Aorta (tissue), 5 donors: ENCODE measurements around the gene ZNF362. TPM values are rescaled to one million over a fixed set of nuclear protein-coding genes. Genes with fewer than 3 reads are reported as not detected.

ENCODE experiments used
- ATAC-seq: fragments of 200-7000 bp; cut with Tn5 transposase; one replicate; pipeline ENCODE4 v1.9.1; 2022; ENCODE audit warnings: moderate library complexity; ENCODE audit not compliant: low FRiP score
- DNase-seq, 2 donors: peaks; one replicate each; pipeline ENCODE4 v3.0.0-alpha.2; 2020
- H3K27ac ChIP-seq, 2 donors: one replicate each; pipeline ENCODE4 v1.5.1; 2013; ENCODE audit warnings: low read length in 2 of 2, mild to moderate bottlenecking in 2 of 2, moderate library complexity in 2 of 2, control low read depth in 1 of 2, inconsistent platforms in 1 of 2, low read depth in 1 of 2
- H3K27me3 ChIP-seq, 2 donors: one replicate each; pipeline ENCODE4 v1.6.1; 2013; ENCODE audit warnings: control low read depth in 1 of 2, low read length in 1 of 2, mild to moderate bottlenecking in 1 of 2, moderate library complexity in 1 of 2; ENCODE audit not compliant: insufficient read depth in 2 of 2, control insufficient read depth in 1 of 2
- H3K36me3 ChIP-seq, 2 donors: one replicate each; pipeline ENCODE4 v1.6.1; 2013; ENCODE audit warnings: control low read depth in 1 of 2, low read length in 1 of 2, mild to moderate bottlenecking in 1 of 2; ENCODE audit not compliant: insufficient read depth in 2 of 2, control insufficient read depth in 1 of 2
- H3K4me1 ChIP-seq, 2 donors: one replicate each; pipeline ENCODE4 v1.6.1; 2013; ENCODE audit warnings: low read length in 2 of 2, control low read depth in 1 of 2, mild to moderate bottlenecking in 1 of 2, moderate library complexity in 1 of 2; ENCODE audit not compliant: insufficient read depth in 2 of 2, control insufficient read depth in 1 of 2
- H3K4me3 ChIP-seq, 2 donors: one replicate each; pipeline ENCODE4 v1.5.1; 2013; ENCODE audit warnings: low read length in 2 of 2, control low read depth in 1 of 2, mild to moderate bottlenecking in 1 of 2
- H3K9me3 ChIP-seq: one replicate; pipeline ENCODE4 v1.6.1; 2013; ENCODE audit warnings: mild to moderate bottlenecking, low read length; ENCODE audit not compliant: control insufficient read depth
- WGBS, 2 donors: extraction: QIAGEN DNeasy Blood & Tissue Kit; methylation state at CpG; one replicate each; pipeline ENCODE4 v1.1.7; 2013; 5-methylcytosine and 5-hydroxymethylcytosine counted together
- intact Hi-C, 2 donors: fragments of 100-400 bp; cut with DNase I; formaldehyde crosslinking; loops; one replicate each; pipeline versions ENCODE4 v1.14.2 to v1.15.0; 2022
- polyA plus RNA-seq, 2 donors: library from polyadenylated mRNA; stranded (reverse); fragments of 200-250 nt; gene quantifications; one replicate each; pipeline ENCODE4 v1.2.3, GENCODE V29; 2013
- total RNA-seq, 2 donors: library from RNA; stranded (reverse); fragmentation: NEBNext Ultra II Directional; extraction: Animal tissue kit (Norgen Biotek cat#: 25700); gene quantifications; one replicate each; pipeline ENCODE4 v1.2.1, GENCODE V29; 2021
- donor health status: healthy with polysubstance abuse.
- donor health status: Bipolar disorder and iron deficiency.
- donor health status: DM: no; HTN: no; CAD: no.
- donor health status: DM: no; HTN: no; CAD: no.
- donor health status: DM: yes; HTN: yes; CAD: no.

The ZNF362 gene
- total and polyA plus RNA-seq, 4 donors, result 12.4 to 44.0 (median 31.1) TPM

GRCh38 chr1:33299461-33300155 is 43.3 kb downstream of the ZNF362 start:
- DNase-seq, result peak; percentile 35 to 70
- ATAC-seq, result no peak
- intact Hi-C loops, result loop anchor here (5.0 to 10.0 kb wide), 4 partner anchors 38 to 315 kb away; no protein-coding TSS in a partner anchor
- no peaks in the 10 kb centered on the region for H3K4me1 ChIP-seq
- WGBS, 2 donors, result 70 to 75% methylated on average over 15 of the region's 15 CpGs
- no peaks in the 10 kb centered on the region for H3K36me3 ChIP-seq
- H3K4me3 ChIP-seq, result no peak overlapping the region
- no peak overlapping the region for H3K27ac ChIP-seq
- no peaks in the 10 kb centered on the region for H3K27me3 ChIP-seq
- no peaks in the 10 kb centered on the region for H3K9me3 ChIP-seq

GRCh38 chr1:33300673-33301072 is 44.4 kb downstream of the ZNF362 start:
- 57 to 74% methylated on average over 5 of the region's 5 CpGs for WGBS, 2 donors
- intact Hi-C loops, result no loop called here
- ATAC-seq (peak; percentile 44), DNase-seq (peak; percentile 76 to 79)
- no peaks in the 10 kb centered on the region for H3K27me3 ChIP-seq
- H3K4me1 ChIP-seq, result no peaks in the 10 kb centered on the region
- no peak overlapping the region for H3K4me3 ChIP-seq
- H3K36me3 ChIP-seq, result no peaks in the 10 kb centered on the region
- no peak overlapping the region for H3K27ac ChIP-seq
- H3K9me3 ChIP-seq, result no peaks in the 10 kb centered on the region

- DNase-seq, result peak in 1 of 2 donors; percentile 39
- no peaks in the 10 kb centered on the region for H3K27me3 ChIP-seq
- no peaks in the 10 kb centered on the region for H3K4me1 ChIP-seq
- 80 to 84% methylated on average over 4 of the region's 4 CpGs for WGBS, 2 donors
- H3K36me3 ChIP-seq, result no peaks in the 10 kb centered on the region
- no peak overlapping the region for H3K4me3 ChIP-seq
- intact Hi-C loops, result no loop called here
- H3K9me3 ChIP-seq, result no peaks in the 10 kb centered on the region
- H3K27ac ChIP-seq, result no peak overlapping the region
- peak; percentile 34 for ATAC-seq
Measured at GRCh38 chr1:33301273-33301984, 45.1 kb downstream of the ZNF362 start.

GRCh38 chr1:33302325-33302724 is 46.0 kb downstream of the ZNF362 start:
- H3K27me3 ChIP-seq, result no peaks in the 10 kb centered on the region
- no peak overlapping the region for H3K27ac ChIP-seq
- DNase-seq, result peak in 1 of 2 donors; percentile 23
- H3K36me3 ChIP-seq, result no peaks in the 10 kb centered on the region
- no peak for ATAC-seq
- no peaks in the 10 kb centered on the region for H3K9me3 ChIP-seq
- intact Hi-C loops, result no loop called here
- H3K4me1 ChIP-seq, result no peaks in the 10 kb centered on the region
- no peak overlapping the region for H3K4me3 ChIP-seq
- WGBS, 2 donors, result 88 to 91% methylated on average over 1 of the region's 1 CpG

- 90 to 91% methylated on average over 5 of the region's 5 CpGs for WGBS, 2 donors
- no peak overlapping the region for H3K27ac ChIP-seq
- no peak for ATAC-seq
- no peak overlapping the region for H3K4me3 ChIP-seq
- no peaks in the 10 kb centered on the region for H3K27me3 ChIP-seq
- peak in 1 of 2 donors; percentile 10 for DNase-seq
- intact Hi-C loops, result no loop called here
- H3K9me3 ChIP-seq, result no peaks in the 10 kb centered on the region
- H3K4me1 ChIP-seq, result no peaks in the 10 kb centered on the region
- no peaks in the 10 kb centered on the region for H3K36me3 ChIP-seq
Measured at GRCh38 chr1:33305016-33305415, 48.7 kb downstream of the ZNF362 start.

- Histone ChIP-seq H3K27ac (no peak overlapping the region), H3K4me3 (no peak overlapping the region), H3K9me3 (no peaks in the 10 kb centered on the region), H3K36me3 (no peaks in the 10 kb centered on the region), H3K27me3 (no peaks in the 10 kb centered on the region), H3K4me1 (no peaks in the 10 kb centered on the region)
- DNase-seq, result peak in 1 of 2 donors; percentile 63
- intact Hi-C loops, result no loop called here
- WGBS, 2 donors, result 70 to 74% methylated on average over 20 of the region's 20 CpGs
- no peak for ATAC-seq
Measured at GRCh38 chr1:33305816-33306652, 49.7 kb downstream of the ZNF362 start.

GRCh38 chr1:33306653-33307493 is 50.6 kb downstream of the ZNF362 start:
- H3K4me1 ChIP-seq, result no peaks in the 10 kb centered on the region
- H3K27ac ChIP-seq, result no peak overlapping the region
- WGBS, 2 donors, result 13 to 18% methylated on average over 93 to 113 of the region's 113 CpGs
- no peaks in the 10 kb centered on the region for H3K9me3 ChIP-seq
- no peak overlapping the region for H3K4me3 ChIP-seq
- DNase-seq, result peak; percentile 64 to 82
- intact Hi-C loops, result no loop called here
- peak; percentile 52 for ATAC-seq
- no peaks in the 10 kb centered on the region for H3K36me3 ChIP-seq
- no peaks in the 10 kb centered on the region for H3K27me3 ChIP-seq

GRCh38 chr1:33307494-33307864 is 51.2 kb downstream of the ZNF362 start:
- Histone ChIP-seq H3K27ac (no peak overlapping the region), H3K4me3 (no peak overlapping the region), H3K27me3 (no peaks in the 10 kb centered on the region), H3K4me1 (no peaks in the 10 kb centered on the region), H3K36me3 (no peaks in the 10 kb centered on the region), H3K9me3 (no peaks in the 10 kb centered on the region)
- no peak for DNase-seq
- intact Hi-C loops, result no loop called here
- ATAC-seq, result no peak
- WGBS, 2 donors, result 67 to 80% methylated on average over 3 to 5 of the region's 5 CpGs
